Right ventricle myocardium inferior (tissue), 1 donor: ENCODE measurements around the gene QPCT. TPM values are rescaled to one million over a fixed set of nuclear protein-coding genes. Genes with fewer than 3 reads are reported as not detected.
A peak's percentile ranks its signal among the peaks of the same experiment; 100 is the strongest.
"Not testable (repeated sequence)": the region's sequence is repeated elsewhere in the genome, so short reads cannot be mapped to it uniquely, and the experiment has no call there.

Experiments
- ATAC-seq: fragments of 200-7000 bp; cut with Tn5 transposase; one replicate; pipeline ENCODE4 v1.9.1; 2020; ENCODE audit warnings: mild to moderate bottlenecking, moderate library complexity
- DNase-seq: peaks from one replicate; pipeline ENCODE4 v3.0.0; 2021; ENCODE audit errors: missing footprints
- intact Hi-C: fragments of 100-400 bp; cut with DNase I; formaldehyde crosslinking; loops from one replicate; pipeline ENCODE4 v1.11.0; 2022
- long read RNA-seq: library from polyadenylated mRNA; unstranded; transcript quantifications from one replicate; pipeline ENCODE4 v2.0.0, GENCODE V29; 2021
- total RNA-seq: library from RNA; stranded (reverse); fragmentation: NEBNext Ultra II Directional; extraction: Animal tissue kit (Norgen Biotek cat#: 25700); gene quantifications from one replicate; pipeline ENCODE4 v1.2.1, GENCODE V29; 2021
- donor health status: DM: no; HTN: yes; CAD: no; lungs with severe emphysema.

Gene QPCT
- total RNA-seq: 1.7 TPM
- long read RNA-seq: 0 reads

DNA sequence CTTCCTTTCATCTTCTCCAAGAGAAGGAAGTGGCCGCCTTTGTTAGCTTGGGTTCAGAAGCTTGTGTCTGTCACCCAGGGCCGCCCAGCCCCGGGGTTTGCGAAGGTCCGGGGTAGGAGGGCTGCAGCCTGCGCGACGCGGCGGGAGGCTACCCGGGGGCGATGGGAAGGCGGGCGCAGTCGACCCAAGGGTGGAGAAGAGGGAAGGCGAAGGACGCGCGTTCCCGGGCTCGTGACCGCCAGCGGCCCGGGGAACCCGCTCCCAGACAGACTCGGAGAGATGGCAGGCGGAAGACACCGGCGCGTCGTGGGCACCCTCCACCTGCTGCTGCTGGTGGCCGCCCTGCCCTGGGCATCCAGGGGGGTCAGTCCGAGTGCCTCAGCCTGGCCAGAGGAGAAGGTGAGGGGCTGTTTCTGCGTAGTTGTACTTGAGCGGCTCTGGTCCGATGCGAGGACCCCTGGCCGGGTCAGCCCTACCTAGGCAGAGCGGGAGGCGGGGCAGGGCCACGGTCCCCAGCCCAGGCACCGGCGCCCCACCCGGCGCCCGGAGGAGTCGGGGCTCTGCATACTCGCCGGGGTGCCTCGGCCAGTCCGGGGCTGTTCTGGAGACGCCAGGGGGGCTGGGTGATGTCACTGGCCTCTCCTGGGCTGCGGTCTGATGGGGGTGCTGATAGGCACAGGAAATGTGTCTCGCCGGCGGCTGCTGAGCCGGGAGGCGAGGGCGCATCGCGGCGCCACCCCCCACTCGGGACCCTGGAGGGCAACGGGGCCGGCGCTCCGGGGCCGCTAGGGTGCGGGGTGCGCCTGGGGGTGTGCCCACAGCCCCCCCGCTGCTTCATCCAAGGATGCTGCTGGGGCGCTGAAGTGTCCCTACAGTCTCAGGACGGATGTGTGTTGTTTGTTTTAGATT lies at the start of gene QPCT:
QPCT (plus strand) TSS at position 178 of the 909 bp plus-strand sequence; CDS start at position 280, 102 bp downstream.
- ATAC-seq (peak; percentile 76), DNase-seq (peak; percentile 82)
- intact Hi-C loops: no loop called here

DNA sequence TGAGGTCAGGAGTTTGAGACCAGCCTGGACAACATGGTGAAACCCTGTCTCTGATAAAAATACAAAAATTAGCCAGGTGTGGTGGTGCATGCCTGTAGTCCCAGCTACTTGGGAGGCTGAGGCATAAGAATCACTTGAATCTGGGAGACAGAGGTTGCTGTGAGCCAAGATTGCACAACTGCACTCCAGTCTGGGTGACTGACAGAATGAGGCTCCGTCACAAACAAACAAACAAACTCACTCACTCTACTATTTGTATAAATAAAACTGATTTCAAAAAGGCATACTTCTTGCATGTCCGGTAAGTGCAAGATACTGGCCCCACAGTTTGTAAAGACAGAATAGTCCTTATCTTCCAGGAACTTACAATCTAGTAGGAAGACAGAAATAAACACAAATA lies 49.6 kb upstream of the QPCT start:
- ATAC-seq, intact Hi-C loops, DNase-seq: not testable (repeated sequence)

DNA sequence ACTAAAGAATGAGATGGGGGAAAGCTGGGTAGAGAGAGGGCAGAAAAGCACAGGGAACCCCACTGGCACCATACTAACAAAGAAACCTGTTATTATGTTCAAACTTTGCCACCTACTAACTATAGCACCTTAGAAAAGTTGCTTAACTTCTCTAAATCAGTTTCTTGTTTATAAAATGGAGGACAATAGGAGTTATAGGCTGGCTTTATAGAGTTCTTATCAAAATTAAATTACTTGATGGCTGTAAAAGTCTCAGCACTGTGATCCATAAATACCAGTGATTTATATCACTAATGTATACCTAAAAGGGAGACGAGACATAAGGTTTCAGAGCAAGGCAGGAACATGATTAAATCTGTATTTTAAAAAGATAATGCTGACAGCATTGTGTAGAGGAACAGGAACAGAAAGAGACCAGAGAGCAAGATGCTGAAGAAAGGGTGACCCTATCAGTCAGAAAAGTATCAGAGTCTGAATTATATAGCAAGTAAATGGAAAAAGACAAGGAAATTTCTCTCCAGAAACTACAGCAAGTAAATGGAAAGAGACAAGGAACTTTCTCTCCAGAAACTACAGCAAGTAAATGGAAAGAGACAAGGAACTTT lies 48.9 kb upstream of the QPCT start:
- ATAC-seq: no peak
- intact Hi-C loops: no loop called here

DNA sequence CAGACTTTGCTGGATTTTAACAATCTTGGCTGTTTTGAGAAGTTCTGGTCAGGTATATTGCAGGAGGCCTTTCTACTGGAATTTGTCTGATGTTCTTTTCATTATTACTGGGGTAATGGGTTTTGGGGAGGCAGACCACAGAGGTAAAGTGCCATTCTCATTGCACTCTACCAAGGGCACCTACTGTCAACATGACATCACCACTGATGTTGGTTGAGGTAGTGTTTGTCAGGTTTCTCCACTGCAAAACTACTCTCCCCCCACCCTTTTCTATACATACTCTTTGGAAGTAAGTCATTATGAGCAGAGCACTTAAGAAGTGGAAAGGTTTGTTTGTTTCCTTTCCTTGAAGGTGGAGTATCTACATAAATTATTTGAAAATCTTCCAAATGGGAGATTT lies 46.8 kb upstream of the QPCT start:
- intact Hi-C loops: no loop called here
- DNase-seq (no peak), ATAC-seq (no peak)

More for the DNA sequence above, 48.9 kb upstream of the QPCT start:
- no peak for DNase-seq

DNA sequence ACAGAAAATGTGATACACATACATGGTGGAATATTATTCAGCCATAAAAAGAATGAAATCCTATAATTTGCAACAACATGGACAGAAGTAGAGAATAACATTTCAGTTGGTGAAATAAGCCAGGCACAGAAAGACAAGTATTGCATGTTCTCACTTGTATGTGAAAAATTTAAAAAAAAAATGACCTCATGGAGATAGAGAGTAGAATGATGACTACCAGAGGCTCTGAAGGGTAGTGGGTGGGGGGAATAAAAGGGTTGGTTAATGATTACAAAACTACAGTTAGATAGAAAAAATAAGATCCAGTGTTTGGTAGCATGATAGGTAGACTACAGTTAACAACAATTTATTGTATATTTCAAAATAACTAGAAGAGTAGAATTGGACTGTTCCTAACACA lies 44.3 kb upstream of the QPCT start:
- no peak for ATAC-seq
- intact Hi-C loops: no loop called here
- DNase-seq: no peak

DNA sequence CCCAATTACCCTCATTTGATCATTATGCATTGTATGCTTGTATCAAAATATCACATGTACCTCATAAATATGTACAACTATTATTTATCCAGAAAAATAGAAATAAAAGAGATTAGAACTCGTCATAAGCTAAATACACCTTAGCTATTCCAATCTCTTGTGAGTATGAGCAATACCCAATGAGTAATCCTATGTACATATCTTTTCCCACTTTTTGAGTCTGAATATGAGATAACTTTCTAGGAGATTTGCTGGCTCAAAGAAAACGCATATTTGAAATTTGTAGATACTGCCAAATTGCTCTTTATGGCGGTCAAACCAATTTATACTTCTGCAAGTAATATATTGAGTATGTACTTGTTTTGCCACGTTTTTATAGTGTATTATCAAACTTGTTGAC lies 43.9 kb upstream of the QPCT start:
- intact Hi-C loops: no loop called here
- no peak for DNase-seq
- ATAC-seq: no peak

DNA sequence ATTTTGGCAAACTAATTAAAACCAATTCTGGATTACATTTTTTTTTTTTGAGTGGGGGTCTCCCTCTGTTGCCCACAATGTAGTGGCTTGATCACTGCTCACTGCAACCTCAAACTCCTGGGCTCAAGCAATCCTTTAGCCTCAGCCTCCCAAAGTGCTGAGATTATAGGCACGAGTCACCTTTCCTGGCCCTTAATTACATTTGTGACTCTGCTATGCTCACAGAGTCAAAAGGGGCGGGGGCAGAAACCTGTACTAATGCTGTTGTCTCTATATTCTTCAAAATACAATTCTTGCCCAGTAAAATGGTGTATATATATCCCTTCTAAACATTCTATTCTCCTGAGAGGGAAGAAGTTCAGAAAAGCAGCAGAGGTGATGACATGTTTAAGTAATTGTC lies 43.0 kb upstream of the QPCT start:
- no peak for DNase-seq
- ATAC-seq: no peak
- intact Hi-C loops: no loop called here

DNA sequence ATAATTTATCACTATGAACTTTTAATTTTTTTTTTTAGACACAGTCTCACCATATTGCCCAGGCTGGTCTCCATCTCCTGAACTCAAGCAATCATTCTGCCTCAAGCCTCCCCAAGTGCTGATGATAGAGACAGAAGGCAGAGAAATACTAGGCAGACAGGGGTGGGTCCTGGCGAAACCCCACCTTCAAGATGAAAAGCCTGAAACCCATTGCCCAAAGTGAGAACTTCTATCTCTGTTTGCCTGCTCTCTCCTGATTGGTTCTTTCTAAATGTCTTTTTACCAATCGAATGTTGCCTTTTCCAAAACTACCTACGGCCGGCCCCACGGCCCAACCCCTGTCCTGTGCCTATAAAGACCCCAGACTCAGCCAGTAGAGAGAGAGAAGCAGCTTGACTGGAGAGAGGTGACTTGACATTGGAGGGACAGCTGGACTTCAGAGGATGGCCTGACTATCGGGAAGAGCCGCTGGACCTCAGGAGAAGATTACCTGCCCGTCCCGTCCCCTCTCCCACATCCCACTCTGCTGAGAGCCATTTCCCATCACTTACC lies 41.7 kb upstream of the QPCT start:
- intact Hi-C loops: no loop called here

DNA sequence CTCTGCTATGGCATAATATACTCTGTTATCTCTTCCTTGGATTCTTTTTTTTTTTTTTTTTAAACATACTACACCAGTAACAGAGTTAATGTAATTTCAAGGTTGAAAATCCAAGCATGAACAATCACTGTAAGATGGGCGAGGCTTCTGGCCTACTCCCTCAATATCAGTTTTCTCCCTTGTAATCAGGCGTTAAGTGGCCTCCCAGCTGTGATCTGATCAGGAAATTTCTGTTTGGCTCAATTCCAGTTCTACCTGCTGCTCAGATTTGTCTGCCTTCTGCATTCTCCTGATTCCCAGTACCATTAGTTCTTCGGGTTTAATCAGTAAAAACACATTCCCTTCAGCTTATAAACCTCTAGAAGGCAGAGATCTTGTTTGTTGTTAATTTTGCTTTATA lies 38.4 kb upstream of the QPCT start:
- DNase-seq (no peak), ATAC-seq (no peak)
- intact Hi-C loops: no loop called here

More for the DNA sequence above, 41.7 kb upstream of the QPCT start:
- DNase-seq (no peak), ATAC-seq (no peak)

DNA sequence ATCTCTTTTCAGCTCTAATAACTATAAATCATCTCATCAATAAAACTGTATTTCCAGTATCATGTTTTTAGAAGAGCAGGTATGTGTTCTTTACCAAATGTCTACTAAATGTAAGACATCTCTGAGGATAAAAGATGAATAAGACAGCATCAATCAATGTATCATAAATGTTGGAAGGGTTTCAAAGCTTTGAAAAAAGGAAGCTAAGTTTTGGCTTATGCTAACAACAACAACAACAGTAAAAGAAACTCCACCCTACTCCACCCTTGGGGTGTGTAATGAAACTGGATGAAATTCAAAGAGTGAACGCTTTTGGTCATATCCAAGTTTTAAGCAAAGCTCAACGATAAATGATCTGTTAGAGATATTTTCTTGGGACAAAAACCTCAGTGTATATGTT lies 36.9 kb upstream of the QPCT start:
- DNase-seq (no peak), ATAC-seq (no peak)
- intact Hi-C loops: no loop called here

DNA sequence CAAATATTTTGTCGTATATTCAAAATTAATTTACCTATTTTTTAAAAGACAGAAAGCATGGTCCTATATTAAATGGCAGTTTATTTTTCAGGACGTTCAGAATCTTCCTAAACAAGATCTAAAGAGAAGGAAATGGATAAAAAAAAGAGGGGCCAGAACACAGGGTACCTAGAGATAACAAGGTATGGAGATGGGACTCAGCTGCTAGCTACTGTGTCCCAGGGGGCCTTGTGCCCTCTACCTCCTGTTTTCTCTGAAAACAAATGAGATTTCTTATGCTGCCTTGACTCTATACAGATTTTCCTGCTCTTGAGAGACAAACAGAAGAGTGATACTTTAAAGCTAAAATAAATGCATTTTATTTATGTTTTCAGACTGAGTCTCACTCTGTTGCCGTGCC lies 29.1 kb upstream of the QPCT start:
- intact Hi-C loops: no loop called here
- ATAC-seq (no peak), DNase-seq (no peak)

DNA sequence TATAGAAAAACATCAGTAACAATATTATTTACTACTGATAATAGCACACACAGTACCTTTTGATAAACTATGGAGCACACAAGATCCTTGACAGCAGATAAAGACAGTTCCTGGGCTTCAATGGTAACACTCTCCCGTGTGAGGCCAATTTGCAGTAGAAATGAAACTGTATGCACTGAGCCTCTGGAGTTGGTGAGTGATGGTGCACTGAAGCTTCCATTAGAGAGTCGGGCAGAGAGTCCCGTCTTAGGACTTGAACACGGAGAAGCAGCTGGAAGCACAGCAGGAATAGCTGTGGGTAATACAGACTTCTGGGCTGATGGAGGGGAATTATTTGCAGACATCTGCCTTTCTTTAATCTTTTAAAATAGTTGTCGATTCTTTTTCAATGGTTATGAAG lies 28.2 kb upstream of the QPCT start:
- intact Hi-C loops: no loop called here
- ATAC-seq (no peak), DNase-seq (no peak)

DNA sequence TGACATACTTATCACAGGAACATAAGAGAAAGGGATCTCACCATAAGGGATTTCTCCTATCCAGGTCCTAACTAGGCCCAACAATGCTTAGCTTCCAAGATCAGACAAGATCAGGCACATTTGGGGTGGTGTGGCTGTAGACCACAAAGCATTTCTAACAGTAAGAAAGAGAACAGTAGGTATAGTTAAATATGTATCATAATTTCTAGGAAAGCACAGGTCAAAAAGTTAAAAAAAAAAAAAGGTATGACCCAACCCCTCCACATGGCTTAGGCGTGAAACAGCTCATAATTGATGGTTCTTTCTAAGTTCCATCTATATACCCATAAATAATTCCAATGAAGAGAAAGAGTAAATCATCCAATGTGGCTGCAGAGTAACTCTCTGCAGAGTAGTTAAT lies 26.7 kb upstream of the QPCT start:
- DNase-seq: no peak
- ATAC-seq: no peak
- intact Hi-C loops: no loop called here

DNA sequence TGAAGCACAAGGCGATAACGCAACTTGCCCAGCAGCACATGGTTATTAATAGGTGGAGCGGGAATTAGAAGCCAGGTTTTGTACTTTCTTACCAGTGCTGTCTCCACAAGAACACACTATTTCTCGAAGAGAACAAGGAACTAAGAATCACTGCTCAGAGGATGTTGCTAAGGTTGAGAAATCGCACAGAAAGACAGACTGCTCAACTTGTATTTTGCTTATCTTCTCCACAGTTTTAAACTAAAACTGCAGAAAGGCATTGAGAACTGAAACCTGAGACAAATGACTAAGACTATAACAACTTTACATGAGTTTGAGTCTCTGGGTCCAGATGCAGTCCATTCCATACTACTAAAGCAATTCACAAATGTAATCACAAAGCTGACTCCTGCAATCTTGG lies 26.0 kb upstream of the QPCT start:
- no peak for DNase-seq
- no peak for ATAC-seq
- intact Hi-C loops: no loop called here

DNA sequence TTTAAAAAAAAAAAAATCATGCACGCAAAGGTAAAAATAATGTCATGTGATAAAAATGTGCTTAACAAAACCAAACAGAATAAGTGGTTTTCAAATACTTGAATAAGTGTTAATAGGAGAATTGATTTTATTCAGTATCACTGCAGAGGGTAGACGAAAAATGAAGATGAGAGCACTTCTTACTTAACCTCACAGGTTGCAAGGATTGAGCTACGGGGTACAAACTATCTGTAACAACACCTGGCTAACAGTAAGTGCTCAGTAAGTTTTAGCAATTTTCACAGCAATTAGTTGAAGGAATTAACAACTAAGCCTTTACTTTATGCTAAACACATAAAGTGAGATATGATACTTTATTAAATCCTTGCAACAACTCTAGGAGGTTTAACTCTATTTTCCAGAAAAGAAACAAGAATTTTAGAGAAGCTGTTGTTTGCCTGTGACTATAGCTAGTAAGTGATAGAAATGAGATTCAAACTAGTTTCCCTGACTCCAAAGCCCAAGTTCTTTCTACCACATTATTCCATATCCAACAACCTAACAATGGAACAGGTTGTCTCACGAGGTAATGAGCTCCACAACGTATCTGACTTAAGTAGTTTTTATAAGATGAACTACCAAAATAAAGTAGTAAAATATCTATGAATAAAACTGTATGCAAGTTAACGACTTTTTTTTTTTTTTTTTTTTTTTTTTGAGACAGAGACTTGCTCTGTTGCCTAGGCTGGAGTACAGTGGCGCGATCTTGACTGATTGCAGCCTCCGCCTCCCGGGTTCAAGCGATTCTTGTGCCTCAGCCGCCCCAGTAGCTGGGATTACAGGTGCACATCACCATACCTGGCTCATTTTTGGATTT lies 24.4 kb upstream of the QPCT start:
- intact Hi-C loops: no loop called here
- ATAC-seq: no peak
- no peak for DNase-seq

DNA sequence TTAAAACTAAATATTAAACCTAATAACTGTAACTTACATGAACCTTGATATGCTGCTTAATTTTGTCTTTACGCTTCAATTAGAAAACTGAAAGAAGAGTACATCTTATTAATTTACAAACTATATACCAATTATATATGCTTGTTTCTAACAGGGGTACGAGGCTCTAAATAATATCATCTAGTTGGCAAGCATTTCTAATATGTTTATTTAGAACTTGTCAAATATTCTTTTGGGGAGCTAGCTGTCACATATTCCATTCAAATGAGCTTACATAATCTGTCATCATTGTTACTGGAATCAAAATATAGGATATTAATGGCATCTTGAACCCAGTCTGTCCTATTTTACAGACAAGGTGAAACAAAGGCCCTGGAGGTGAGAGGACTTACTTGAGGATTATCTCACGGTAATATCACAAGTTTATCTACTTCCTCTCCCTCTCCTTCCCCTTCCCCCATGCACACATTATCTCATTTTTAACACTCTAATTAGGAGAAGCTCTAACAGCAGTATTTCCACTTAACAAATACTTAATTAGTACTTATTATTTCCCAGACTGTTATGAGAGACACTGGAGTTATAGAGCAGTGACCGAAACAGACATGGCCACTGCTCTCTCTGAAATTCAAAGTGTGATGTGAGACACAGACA lies 23.3 kb upstream of the QPCT start:
- intact Hi-C loops: no loop called here
- ATAC-seq: no peak

DNA sequence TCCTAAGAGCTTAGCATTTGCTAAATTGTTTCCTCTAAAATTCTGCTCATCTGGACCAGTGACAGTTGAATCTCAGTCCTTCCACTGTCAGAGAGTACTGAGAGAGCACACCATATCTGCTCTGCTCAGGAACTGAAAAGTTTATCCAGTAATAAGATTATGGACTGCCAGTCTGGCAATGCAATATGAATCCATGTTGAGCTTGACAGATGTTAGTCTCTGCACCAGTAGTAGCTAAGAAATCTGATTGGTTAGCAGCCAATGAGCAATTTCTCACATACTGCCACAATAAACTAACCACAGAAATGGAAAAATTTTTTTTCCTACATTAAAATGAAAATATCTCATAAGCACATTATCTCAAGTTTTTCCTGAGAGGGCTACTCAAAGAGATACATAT lies 22.1 kb upstream of the QPCT start:
- ATAC-seq (no peak), DNase-seq (no peak)
- intact Hi-C loops: no loop called here

More for the DNA sequence above, 23.3 kb upstream of the QPCT start:
- DNase-seq: no peak

DNA sequence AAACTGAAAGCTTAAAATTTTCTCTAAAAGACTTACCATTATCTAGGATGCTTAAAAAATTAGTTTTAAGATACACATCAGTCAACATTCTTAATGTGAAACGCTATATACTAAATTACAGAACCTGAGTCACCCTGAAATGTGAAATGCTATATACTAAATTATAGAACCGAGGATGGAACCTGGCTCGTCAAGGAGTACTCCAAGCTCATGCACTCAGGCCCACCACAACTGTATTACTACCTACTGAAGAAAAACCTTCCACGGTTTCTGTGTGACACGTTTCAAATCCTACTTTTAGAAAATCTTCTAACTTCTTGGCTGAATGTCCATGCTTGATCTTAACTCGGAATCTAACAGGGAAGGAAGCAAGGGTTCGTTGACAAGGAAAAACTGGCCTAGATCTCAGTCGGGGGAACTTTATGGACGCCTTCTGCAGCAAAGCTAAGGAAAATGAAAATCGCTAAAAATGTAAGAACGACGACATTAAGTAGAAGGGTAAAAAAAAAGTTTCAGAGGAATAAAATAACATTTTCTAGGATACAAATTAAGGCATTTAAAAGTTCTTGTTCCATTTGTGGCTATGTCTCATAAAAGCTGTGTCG lies 21.2 kb upstream of the QPCT start:
- ATAC-seq (no peak), DNase-seq (no peak)
- intact Hi-C loops: no loop called here
